Ovary (tissue), 9 donors: ENCODE measurements around the gene SFXN5. TPM values are rescaled to one million over a fixed set of nuclear protein-coding genes. Genes with fewer than 3 reads are reported as not detected.

Source experiments
- DNase-seq, 5 donors: peaks; one replicate each; pipeline ENCODE4 v3.0.0-alpha.2; 2019 to 2020
- H3K27ac ChIP-seq, 2 donors: fragments of 200-600 bp; one replicate each; pipeline versions ENCODE4 v1.5.1 to v1.8.0; 2019 to 2022
- H3K27me3 ChIP-seq: fragments of 200-600 bp; one replicate; pipeline ENCODE4 v1.8.0; 2022
- H3K36me3 ChIP-seq: fragments of 200-600 bp; sonication (generic); one replicate; pipeline ENCODE4 v1.5.1; 2019
- H3K4me1 ChIP-seq: one replicate; pipeline ENCODE4 v1.8.1; 2013; ENCODE audit warnings: mild to moderate bottlenecking, moderate library complexity; ENCODE audit not compliant: insufficient read depth
- H3K4me3 ChIP-seq: fragments of 200-600 bp; sonication (generic); one replicate; pipeline ENCODE4 v1.5.1; 2017
- H3K9me3 ChIP-seq, 2 donors: fragments of 200-600 bp in 1 of 2; sonication (generic) in 1 of 2; one replicate each; pipeline versions ENCODE4 v1.5.1 to v1.8.1; 2013 to 2019; ENCODE audit warnings: mild to moderate bottlenecking in 1 of 2, moderate library complexity in 1 of 2
- CTCF ChIP-seq, 3 donors: fragments of 450-650 bp in 2 of 3; fragments of 200-600 bp in 1 of 3; IDR thresholded peaks; one replicate each; pipeline versions ENCODE4 v1.5.1 to v1.8.0; 2016 to 2022; ENCODE audit warnings: antibody characterized with exemption in 3 of 3, mild to moderate bottlenecking in 1 of 3
- EP300 ChIP-seq: sonication (generic); formaldehyde crosslinking; IDR thresholded peaks from one replicate; pipeline ENCODE4 v1.6.1; 2017; ENCODE audit warnings: antibody characterized with exemption
- POLR2A ChIP-seq: fragments of 450-650 bp; IDR thresholded peaks from one replicate; pipeline ENCODE4 v1.6.1; 2017; ENCODE audit warnings: antibody characterized with exemption, mild to moderate bottlenecking, moderate library complexity
- WGBS, 3 donors: extraction: QIAGEN DNeasy Blood & Tissue Kit in 1 of 3; methylation state at CpG; one replicate each; pipeline versions ENCODE4 v1.1.5 to v1.1.7; 2013 to 2017; 5-methylcytosine and 5-hydroxymethylcytosine counted together
- intact Hi-C, 4 donors: fragments of 100-400 bp; cut with DNase I; formaldehyde crosslinking; loops; one replicate each; pipeline versions ENCODE4 v1.11.0 to v1.15.1; 2022 to 2023
- polyA plus RNA-seq, 2 donors: library from polyadenylated mRNA; stranded (reverse); fragments of 200-250 nt in 1 of 2; fragments of 350-450 nt in 1 of 2; fragmentation: Illumina TruSeq in 1 of 2; extraction: RNeasy Lipid Tissue Mini Kit (QIAGEN cat#74804) in 1 of 2; gene quantifications; one replicate each; pipeline ENCODE4 v1.2.3, GENCODE V29; 2013 to 2014
- total RNA-seq, 7 donors: library from RNA; depleted of rRNA in 2 of 7; stranded (reverse); fragments of >200 nt in 2 of 7; fragmentation: NEBNext Ultra II Directional in 3 of 7; extraction: Animal tissue kit (Norgen Biotek cat#: 25700) in 3 of 7; gene quantifications; one replicate each; pipeline versions ENCODE4 v1.1.0 to v1.2.4, GENCODE V29; 2016 to 2023
- donor health status: DM: no; HTN: no; CAD: no; lungs with moderate emphysema.
- donor health status: DM: no; HTN: no; CAD: no.
- donor health status: Bipolar disorder and iron deficiency.
- donor health status: DM: yes; HTN: yes; CAD: no.
- donor health status: DM: no; HTN: no; CAD: no.
- donor health status: DM: yes; HTN: yes; CAD: no.

Gene SFXN5
- total and polyA plus RNA-seq, 9 donors, result 4.3 to 19.3 (median 11.6) TPM

GRCh38 chr2:73004466-73004865 is 67.0 kb downstream of the SFXN5 start:
- Histone ChIP-seq H3K4me1 (no peaks in the 10 kb centered on the region), H3K27ac (no peak overlapping the region), H3K36me3 (no peaks in the 10 kb centered on the region), H3K4me3 (no peak overlapping the region), H3K9me3 (no peaks in the 10 kb centered on the region), H3K27me3 (no peaks in the 10 kb centered on the region)
- 71 to 80% (median 77%) methylated on average over 12 of the region's 12 CpGs for WGBS, 3 donors
- intact Hi-C loops, result no loop called here
- DNase-seq, result no peak
- TF ChIP-seq POLR2A (no peak), EP300 (no peak), CTCF (IDR thresholded peaks at IDR 0.05) (no peak)

GRCh38 chr2:73003027-73003426 is 68.5 kb downstream of the SFXN5 start:
- Histone ChIP-seq H3K27me3 (no peaks in the 10 kb centered on the region), H3K36me3 (no peaks in the 10 kb centered on the region), H3K9me3 (no peaks in the 10 kb centered on the region), H3K27ac (no peak overlapping the region), H3K4me3 (no peak overlapping the region), H3K4me1 (no peaks in the 10 kb centered on the region)
- WGBS, 3 donors, result 89 to 93% (median 93%) methylated on average over 8 of the region's 8 CpGs
- intact Hi-C loops, result no loop called here
- TF ChIP-seq POLR2A (no peak), EP300 (no peak), CTCF (IDR thresholded peaks at IDR 0.05) (no peak)
- no peak for DNase-seq

GRCh38 chr2:73000808-73001570 is 70.5 kb downstream of the SFXN5 start:
- DNase-seq, result peak in 1 of 5 donors; percentile 0
- intact Hi-C loops, result no loop called here
- TF ChIP-seq EP300 (no peak), CTCF (IDR thresholded peaks at IDR 0.05) (no peak), POLR2A (no peak)
- H3K9me3 ChIP-seq, result no peaks in the 10 kb centered on the region
- WGBS, 3 donors, result 90 to 96% (median 91%) methylated on average over 6 of the region's 6 CpGs
- H3K27ac ChIP-seq, result no peak overlapping the region
- H3K36me3 ChIP-seq, result no peaks in the 10 kb centered on the region
- H3K27me3 ChIP-seq, result no peaks in the 10 kb centered on the region
- H3K4me1 ChIP-seq, result no peaks in the 10 kb centered on the region
- H3K4me3 ChIP-seq, result no peak overlapping the region

GRCh38 chr2:72999729-73000725 is 71.5 kb downstream of the SFXN5 start:
- DNase-seq, result no peak
- 89 to 93% (median 92%) methylated on average over 13 of the region's 13 CpGs for WGBS, 3 donors
- intact Hi-C loops, result loop anchor here in 2 of 4 donors (10.0 kb wide), 2 partner anchors 165 to 175 kb away; no protein-coding TSS in a partner anchor
- TF ChIP-seq POLR2A, result no peak
- TF ChIP-seq CTCF (IDR thresholded peaks at IDR 0.05), result no peak
- no peak for TF ChIP-seq EP300
- no peaks in the 10 kb centered on the region for H3K9me3 ChIP-seq
- H3K4me1 ChIP-seq, result no peaks in the 10 kb centered on the region
- H3K27me3 ChIP-seq, result no peaks in the 10 kb centered on the region
- H3K36me3 ChIP-seq, result no peaks in the 10 kb centered on the region
- no peak overlapping the region for H3K4me3 ChIP-seq
- H3K27ac ChIP-seq, result no peak overlapping the region
